NT2/D1 (cell line): ENCODE data around the gene CCDC107.

Experiments used
- DNase-seq: peaks from one replicate; pipeline ENCODE4 v3.0.0-alpha.2; 2011; ENCODE audit warnings: low read depth, low spot score
- H3K27me3 ChIP-seq: 2 replicates; pipeline ENCODE4 v1.6.0; 2011; ENCODE audit warnings: mild to moderate bottlenecking; ENCODE audit not compliant: insufficient read length, insufficient read depth
- H3K36me3 ChIP-seq: 2 replicates; pipeline ENCODE4 v1.6.1; 2011; ENCODE audit warnings: mild to moderate bottlenecking, low read length, mixed read lengths; ENCODE audit not compliant: insufficient read depth, insufficient read length
- H3K4me1 ChIP-seq: 2 replicates; pipeline ENCODE4 v1.5.1; 2011; ENCODE audit not compliant: insufficient read depth, insufficient read length
- H3K4me3 ChIP-seq: 2 replicates; pipeline ENCODE4 v1.5.1; 2011; ENCODE audit warnings: low read depth; ENCODE audit not compliant: insufficient read length
- H3K9ac ChIP-seq: 2 replicates; pipeline ENCODE4 v1.6.0; 2011; ENCODE audit warnings: low read depth; ENCODE audit not compliant: insufficient read length
- H3K9me3 ChIP-seq: 2 replicates; pipeline ENCODE4 v1.5.1; 2011; ENCODE audit warnings: mild to moderate bottlenecking, low read length; ENCODE audit not compliant: insufficient read depth
- SUZ12 ChIP-seq: IDR thresholded peaks from 2 replicates; pipeline ENCODE4 v1.6.1; 2011; ENCODE audit not compliant: insufficient read length, insufficient read depth; ENCODE audit errors: extremely low read depth
- YY1 ChIP-seq: IDR thresholded peaks from 2 replicates; pipeline ENCODE4 v1.6.1; 2011; ENCODE audit not compliant: insufficient read length, insufficient read depth
- ZNF274 ChIP-seq: IDR thresholded peaks from 2 replicates; pipeline ENCODE4 v1.6.1; 2011; ENCODE audit warnings: mild to moderate bottlenecking, low read depth, low read length

Gene CCDC107

GRCh38 chr9:35690614-35691333 lies 32.7 kb downstream of the CCDC107 start:
- DNase-seq = peak; percentile 27
- H3K4me3 ChIP-seq = peak overlapping the region; percentile 90

GRCh38 chr9:35691334-35691650 lies 33.2 kb downstream of the CCDC107 start:
- peak overlapping the region; percentile 90 for H3K4me3 ChIP-seq

More at GRCh38 chr9:35690614-35691333, 32.7 kb downstream of the CCDC107 start:
- H3K36me3 ChIP-seq = peaks cover 44% of the 10 kb centered on the region
- peak overlapping the region; percentile 98 for H3K9ac ChIP-seq
- no peaks in the 10 kb centered on the region for H3K9me3 ChIP-seq
- TF ChIP-seq SUZ12 (no peak), ZNF274 (no peak), YY1 (no peak)
- H3K27me3 ChIP-seq = no peaks in the 10 kb centered on the region
- H3K4me1 ChIP-seq = peaks cover 15% of the 10 kb centered on the region

GRCh38 chr9:35691757-35692301 lies 33.7 kb downstream of the CCDC107 start:
- no peak for DNase-seq
- no peak overlapping the region for H3K9ac ChIP-seq
- H3K27me3 ChIP-seq = no peaks in the 10 kb centered on the region
- peaks cover 44% of the 10 kb centered on the region for H3K36me3 ChIP-seq
- peaks cover 12% of the 10 kb centered on the region for H3K4me1 ChIP-seq
- H3K9me3 ChIP-seq = no peaks in the 10 kb centered on the region
- H3K4me3 ChIP-seq = no peak overlapping the region
- TF ChIP-seq YY1 (no peak), ZNF274 (no peak), SUZ12 (no peak)

More at GRCh38 chr9:35691334-35691650, 33.2 kb downstream of the CCDC107 start:
- Histone ChIP-seq H3K4me1 (peaks cover 15% of the 10 kb centered on the region), H3K9me3 (no peaks in the 10 kb centered on the region), H3K27me3 (no peaks in the 10 kb centered on the region), H3K36me3 (peaks cover 44% of the 10 kb centered on the region), H3K9ac (peak overlapping the region; percentile 39)
- TF ChIP-seq ZNF274 (no peak), SUZ12 (no peak), YY1 (no peak)
- DNase-seq = no peak

- TF ChIP-seq SUZ12 (no peak), ZNF274 (no peak), YY1 (no peak)
- H3K4me3 ChIP-seq = no peak overlapping the region
- no peaks in the 10 kb centered on the region for H3K4me1 ChIP-seq
- no peaks in the 10 kb centered on the region for H3K9me3 ChIP-seq
- H3K27me3 ChIP-seq = no peaks in the 10 kb centered on the region
- peaks cover 61% of the 10 kb centered on the region for H3K36me3 ChIP-seq
- no peak for DNase-seq
- no peak overlapping the region for H3K9ac ChIP-seq
Observed at GRCh38 chr9:35695943-35696401, 37.9 kb downstream of the CCDC107 start.

GRCh38 chr9:35696520-35697215 lies 38.6 kb downstream of the CCDC107 start:
- H3K9ac ChIP-seq = no peak overlapping the region
- H3K27me3 ChIP-seq = no peaks in the 10 kb centered on the region
- no peak overlapping the region for H3K4me3 ChIP-seq
- peaks cover 68% of the 10 kb centered on the region for H3K36me3 ChIP-seq
- H3K9me3 ChIP-seq = no peaks in the 10 kb centered on the region
- TF ChIP-seq ZNF274 (no peak), YY1 (no peak), SUZ12 (no peak)
- H3K4me1 ChIP-seq = no peaks in the 10 kb centered on the region
- DNase-seq = peak; percentile 42

- no peak for DNase-seq
Observed at GRCh38 chr9:35697486-35697885, 39.4 kb downstream of the CCDC107 start.

GRCh38 chr9:35698231-35698630 lies 40.1 kb downstream of the CCDC107 start:
- Histone ChIP-seq H3K27me3 (no peaks in the 10 kb centered on the region), H3K4me1 (no peaks in the 10 kb centered on the region), H3K4me3 (no peak overlapping the region), H3K9me3 (no peaks in the 10 kb centered on the region), H3K36me3 (peaks cover 81% of the 10 kb centered on the region), H3K9ac (no peak overlapping the region)
- TF ChIP-seq SUZ12 (no peak), ZNF274 (no peak), YY1 (no peak)
- DNase-seq = no peak

More at GRCh38 chr9:35697486-35697885, 39.4 kb downstream of the CCDC107 start:
- TF ChIP-seq ZNF274 (no peak), SUZ12 (no peak)
- H3K9me3 ChIP-seq = no peaks in the 10 kb centered on the region
- H3K4me3 ChIP-seq = no peak overlapping the region
- H3K4me1 ChIP-seq = no peaks in the 10 kb centered on the region
- H3K36me3 ChIP-seq = peaks cover 73% of the 10 kb centered on the region
- no peaks in the 10 kb centered on the region for H3K27me3 ChIP-seq
- H3K9ac ChIP-seq = no peak overlapping the region
